Ishikawa (cell line): Measurements from ENCODE around the gene SLC35A3.

Experiments
- CEBPB ChIP-seq: IDR thresholded peaks from 2 replicates; pipeline ENCODE4 v1.6.1; 2012
- CREB1 ChIP-seq: IDR thresholded peaks from 2 replicates; pipeline ENCODE4 v1.6.1; 2012; ENCODE audit warnings: low read depth
- EGR1 ChIP-seq: IDR thresholded peaks from 2 replicates; pipeline ENCODE4 v1.6.1; 2012
- EP300 ChIP-seq: IDR thresholded peaks from 2 replicates; pipeline ENCODE4 v1.6.1; 2012; ENCODE audit warnings: borderline replicate concordance
- FOXM1 ChIP-seq: IDR thresholded peaks from 2 replicates; pipeline ENCODE4 v1.6.1; 2012; ENCODE audit warnings: low read depth, borderline replicate concordance
- NFIC ChIP-seq: IDR thresholded peaks from 2 replicates; pipeline ENCODE4 v1.6.1; 2012
- RAD21 ChIP-seq: IDR thresholded peaks from 2 replicates; pipeline ENCODE4 v1.6.1; 2012; ENCODE audit warnings: low read depth
- TAF1 ChIP-seq: IDR thresholded peaks from 2 replicates; pipeline ENCODE4 v1.6.1; 2012; ENCODE audit warnings: low read depth, mild to moderate bottlenecking
- TCF12 ChIP-seq: IDR thresholded peaks from 2 replicates; pipeline ENCODE4 v1.6.1; 2012; ENCODE audit warnings: low read depth
- TEAD4 ChIP-seq: IDR thresholded peaks from 2 replicates; pipeline ENCODE4 v1.6.1; 2012
- YY1 ChIP-seq: IDR thresholded peaks from 2 replicates; pipeline ENCODE4 v1.6.1; 2012; ENCODE audit warnings: low read depth
- ZBTB7A ChIP-seq: IDR thresholded peaks from 2 replicates; pipeline ENCODE4 v1.6.1; 2012; ENCODE audit warnings: low read depth
- TF ChIP-seq, protein P1 (sequence below): IDR thresholded peaks from 2 replicates; pipeline ENCODE4 v1.6.1; 2012
- TF ChIP-seq, protein P2 (sequence below): IDR thresholded peaks from 2 replicates; pipeline ENCODE4 v1.6.1; 2012; ENCODE audit warnings: low read depth, mild to moderate bottlenecking
- TF ChIP-seq, protein P3 (sequence below): IDR thresholded peaks from 2 replicates; pipeline ENCODE4 v1.6.1; 2012

The SLC35A3 gene

DNA sequence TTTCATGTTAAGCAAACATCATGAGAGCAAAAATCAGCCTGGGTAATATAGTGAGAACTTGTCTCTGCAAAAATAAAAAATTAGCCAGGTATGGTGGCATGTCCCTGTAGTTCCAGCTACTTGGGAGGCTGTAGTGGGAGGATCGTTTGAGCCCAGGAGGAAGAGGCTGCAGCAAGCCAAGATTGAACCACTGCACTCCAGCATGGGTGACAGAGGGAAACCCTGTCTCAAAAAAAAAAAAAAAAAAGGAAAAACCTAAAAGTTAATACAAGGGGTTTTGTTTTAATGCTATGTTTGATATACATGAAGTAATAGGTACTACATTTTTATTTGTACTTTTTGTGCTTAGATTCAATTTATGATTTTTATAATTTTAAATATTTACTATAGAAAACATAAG is 27.1 kb upstream of the SLC35A3 start:
- TF ChIP-seq TEAD4, result no peak
- TF ChIP-seq EP300, result no peak
- no peak for TF ChIP-seq FOXM1
- TF ChIP-seq YY1, result no peak
- TF ChIP-seq, protein P1, sequence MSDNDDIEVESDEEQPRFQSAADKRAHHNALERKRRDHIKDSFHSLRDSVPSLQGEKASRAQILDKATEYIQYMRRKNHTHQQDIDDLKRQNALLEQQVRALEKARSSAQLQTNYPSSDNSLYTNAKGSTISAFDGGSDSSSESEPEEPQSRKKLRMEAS, result no peak
- TF ChIP-seq NFIC, result no peak
- TF ChIP-seq RAD21, result no peak
- TF ChIP-seq, protein P2, sequence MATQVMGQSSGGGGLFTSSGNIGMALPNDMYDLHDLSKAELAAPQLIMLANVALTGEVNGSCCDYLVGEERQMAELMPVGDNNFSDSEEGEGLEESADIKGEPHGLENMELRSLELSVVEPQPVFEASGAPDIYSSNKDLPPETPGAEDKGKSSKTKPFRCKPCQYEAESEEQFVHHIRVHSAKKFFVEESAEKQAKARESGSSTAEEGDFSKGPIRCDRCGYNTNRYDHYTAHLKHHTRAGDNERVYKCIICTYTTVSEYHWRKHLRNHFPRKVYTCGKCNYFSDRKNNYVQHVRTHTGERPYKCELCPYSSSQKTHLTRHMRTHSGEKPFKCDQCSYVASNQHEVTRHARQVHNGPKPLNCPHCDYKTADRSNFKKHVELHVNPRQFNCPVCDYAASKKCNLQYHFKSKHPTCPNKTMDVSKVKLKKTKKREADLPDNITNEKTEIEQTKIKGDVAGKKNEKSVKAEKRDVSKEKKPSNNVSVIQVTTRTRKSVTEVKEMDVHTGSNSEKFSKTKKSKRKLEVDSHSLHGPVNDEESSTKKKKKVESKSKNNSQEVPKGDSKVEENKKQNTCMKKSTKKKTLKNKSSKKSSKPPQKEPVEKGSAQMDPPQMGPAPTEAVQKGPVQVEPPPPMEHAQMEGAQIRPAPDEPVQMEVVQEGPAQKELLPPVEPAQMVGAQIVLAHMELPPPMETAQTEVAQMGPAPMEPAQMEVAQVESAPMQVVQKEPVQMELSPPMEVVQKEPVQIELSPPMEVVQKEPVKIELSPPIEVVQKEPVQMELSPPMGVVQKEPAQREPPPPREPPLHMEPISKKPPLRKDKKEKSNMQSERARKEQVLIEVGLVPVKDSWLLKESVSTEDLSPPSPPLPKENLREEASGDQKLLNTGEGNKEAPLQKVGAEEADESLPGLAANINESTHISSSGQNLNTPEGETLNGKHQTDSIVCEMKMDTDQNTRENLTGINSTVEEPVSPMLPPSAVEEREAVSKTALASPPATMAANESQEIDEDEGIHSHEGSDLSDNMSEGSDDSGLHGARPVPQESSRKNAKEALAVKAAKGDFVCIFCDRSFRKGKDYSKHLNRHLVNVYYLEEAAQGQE, result no peak
- TF ChIP-seq TCF12, result no peak
- TF ChIP-seq CREB1, result no peak
- TF ChIP-seq CEBPB, result no peak
- TF ChIP-seq, protein P3, sequence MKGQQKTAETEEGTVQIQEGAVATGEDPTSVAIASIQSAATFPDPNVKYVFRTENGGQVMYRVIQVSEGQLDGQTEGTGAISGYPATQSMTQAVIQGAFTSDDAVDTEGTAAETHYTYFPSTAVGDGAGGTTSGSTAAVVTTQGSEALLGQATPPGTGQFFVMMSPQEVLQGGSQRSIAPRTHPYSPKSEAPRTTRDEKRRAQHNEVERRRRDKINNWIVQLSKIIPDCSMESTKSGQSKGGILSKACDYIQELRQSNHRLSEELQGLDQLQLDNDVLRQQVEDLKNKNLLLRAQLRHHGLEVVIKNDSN, result no peak
- TF ChIP-seq EGR1, result no peak
- no peak for TF ChIP-seq TAF1
- no peak for TF ChIP-seq ZBTB7A

DNA sequence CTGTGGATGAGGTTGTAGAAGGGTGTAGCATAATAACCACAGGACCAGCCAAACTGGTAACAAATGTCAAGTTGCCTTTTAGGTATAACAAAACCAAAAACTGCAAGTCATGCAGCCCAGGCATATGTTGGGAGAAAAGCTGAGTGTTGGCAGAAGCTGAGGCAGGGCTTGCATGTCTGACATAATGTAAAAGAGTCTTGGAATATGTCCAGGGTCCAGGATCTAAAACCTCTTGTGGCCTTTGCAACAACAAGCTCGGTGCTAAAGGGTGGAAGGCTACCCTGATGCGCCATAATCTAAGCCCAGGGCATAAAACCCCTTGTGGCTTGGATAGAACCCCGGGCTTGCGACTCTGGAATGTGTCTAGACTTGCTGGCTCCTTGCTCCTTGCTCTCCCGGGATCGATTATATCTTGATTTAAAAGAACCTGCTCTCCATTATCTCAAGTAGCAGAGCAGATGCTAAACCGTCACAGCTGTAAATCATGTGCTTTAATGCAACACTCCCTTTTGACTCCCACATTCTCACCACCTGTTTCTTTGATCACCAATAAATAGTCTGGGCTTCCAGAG is 26.5 kb upstream of the SLC35A3 start:
- TF ChIP-seq CEBPB (no peak), ZBTB7A (no peak), EGR1 (no peak), NFIC (no peak), TCF12 (no peak), RAD21 (no peak), TEAD4 (no peak), CREB1 (no peak), YY1 (no peak), EP300 (no peak), FOXM1 (no peak), TAF1 (no peak)
- TF ChIP-seq, protein P3, result no peak
- TF ChIP-seq, protein P1, result no peak
- TF ChIP-seq, protein P2, result no peak

DNA sequence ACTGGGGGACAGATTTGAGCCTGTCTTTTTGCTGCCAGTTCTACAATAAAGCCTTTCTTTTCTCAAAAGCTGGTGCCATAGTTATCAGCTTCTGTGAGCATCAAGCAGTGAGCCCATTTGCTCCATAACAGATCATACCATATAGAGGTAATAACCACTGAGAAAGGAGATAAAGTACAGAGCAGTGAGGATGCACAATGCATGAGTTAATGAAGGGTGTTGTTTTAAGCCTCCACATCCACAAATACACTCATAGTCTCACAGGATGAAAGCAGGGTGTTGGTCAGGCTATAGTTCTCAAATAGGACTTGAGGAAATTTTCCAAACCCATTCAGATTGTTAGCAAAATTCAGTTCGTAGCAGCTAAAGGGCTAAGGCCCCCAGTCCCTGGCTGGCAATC is 25.6 kb upstream of the SLC35A3 start:
- TF ChIP-seq, protein P3, result no peak
- TF ChIP-seq CEBPB, result no peak
- no peak for TF ChIP-seq NFIC
- TF ChIP-seq ZBTB7A, result no peak
- TF ChIP-seq EP300, result no peak
- no peak for TF ChIP-seq EGR1
- TF ChIP-seq, protein P2, result no peak
- TF ChIP-seq, protein P1, result no peak
- TF ChIP-seq RAD21, result no peak
- TF ChIP-seq TEAD4, result no peak
- TF ChIP-seq FOXM1, result no peak
- TF ChIP-seq TCF12, result no peak

DNA sequence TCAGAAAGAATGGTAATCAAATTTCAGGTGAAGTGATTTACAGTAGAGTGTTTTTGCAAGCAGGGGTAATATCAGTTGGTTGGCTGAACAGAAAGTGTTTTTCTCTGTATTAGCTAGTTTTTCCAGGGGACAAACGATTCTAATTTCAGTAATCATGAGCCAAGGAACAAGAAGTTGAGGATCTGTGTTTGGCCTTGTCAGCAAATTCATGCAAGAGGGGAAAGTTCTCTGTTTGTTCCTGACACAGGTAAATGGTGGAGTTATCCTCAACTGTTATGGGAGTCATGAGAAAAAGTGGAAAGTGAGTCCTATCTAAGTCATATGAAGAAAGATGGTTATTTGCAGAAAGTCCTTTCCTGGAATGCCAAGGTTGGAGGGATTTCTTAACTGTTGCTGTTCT is 24.6 kb upstream of the SLC35A3 start:
- TF ChIP-seq RAD21 (no peak), FOXM1 (no peak), CEBPB (no peak), TCF12 (no peak), TEAD4 (no peak), NFIC (no peak), TAF1 (no peak), YY1 (no peak), CREB1 (no peak), EGR1 (no peak), EP300 (no peak), ZBTB7A (no peak)
- TF ChIP-seq, protein P2, result no peak
- TF ChIP-seq, protein P3, result no peak
- TF ChIP-seq, protein P1, result no peak
